Breast epithelium (tissue), 3 donors: ENCODE data around the gene LYAR.

ENCODE experiments used
- CTCF ChIP-seq, 3 donors: fragments of 450-650 bp; IDR thresholded peaks; one replicate each; pipeline ENCODE4 v1.5.1; 2016 to 2017; ENCODE audit warnings: antibody characterized with exemption in 3 of 3, mild to moderate bottlenecking in 3 of 3, moderate library complexity in 3 of 3
- POLR2AphosphoS5 ChIP-seq, 3 donors: sonication (generic); formaldehyde crosslinking; IDR thresholded peaks; one replicate each; pipeline ENCODE4 v1.6.1; 2017; ENCODE audit warnings: antibody characterized with exemption in 3 of 3

DNA sequence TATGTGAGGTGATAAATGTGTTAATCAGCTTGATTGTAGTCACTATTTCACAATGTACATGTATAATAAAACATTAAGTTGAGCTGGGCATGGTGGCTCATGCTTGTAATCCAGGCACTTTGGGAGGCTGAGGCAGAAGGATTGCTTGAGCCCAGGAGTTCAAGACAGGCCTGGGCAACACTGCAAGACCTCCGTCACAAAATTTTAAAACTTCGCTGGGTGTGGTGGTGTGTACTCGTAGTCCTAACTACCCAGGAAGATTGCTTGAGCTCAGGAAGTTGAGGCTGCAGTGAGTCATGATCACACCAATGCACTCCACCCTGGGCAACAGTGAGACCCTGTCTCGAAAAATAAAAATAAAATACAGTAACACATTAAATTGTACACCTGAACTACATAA, 20.1 kb downstream of the LYAR start:
- TF ChIP-seq CTCF (IDR thresholded peaks at IDR 0.05) (no peak), POLR2AphosphoS5 (IDR thresholded peaks at IDR 0.05) (no peak)
